Spinal cord (tissue), 10 donors: ENCODE data around the gene FBXL7. TPM values are rescaled to one million over a fixed set of nuclear protein-coding genes. Genes with fewer than 3 reads are reported as not detected.
A peak's percentile ranks its signal among the peaks of the same experiment; 100 is the strongest.

Experiments used
- DNase-seq, 6 donors: peaks; one replicate each; pipeline versions ENCODE4 v3.0.0 to v3.0.0-alpha.2; 2013 to 2015; ENCODE audit warnings: low spot score in 6 of 6, low read depth in 4 of 6
- H3K27ac ChIP-seq: one replicate; pipeline ENCODE4 v1.5.1; 2013; ENCODE audit warnings: low read depth, low read length, control low read depth
- H3K27me3 ChIP-seq: one replicate; pipeline ENCODE4 v1.6.1; 2013; ENCODE audit warnings: low read length; ENCODE audit not compliant: control insufficient read depth, insufficient read depth
- H3K36me3 ChIP-seq: one replicate; pipeline ENCODE4 v1.6.1; 2013; ENCODE audit warnings: low read length; ENCODE audit not compliant: control insufficient read depth, insufficient read depth
- H3K4me1 ChIP-seq: one replicate; pipeline ENCODE4 v1.6.1; 2013; ENCODE audit warnings: low read length; ENCODE audit not compliant: control insufficient read depth, insufficient read depth
- H3K4me3 ChIP-seq: one replicate; pipeline ENCODE4 v1.5.1; 2013; ENCODE audit warnings: low read depth, low read length, control low read depth
- H3K9me3 ChIP-seq: one replicate; pipeline ENCODE4 v1.6.1; 2013; ENCODE audit warnings: low read length; ENCODE audit not compliant: control insufficient read depth, insufficient read depth
- WGBS: methylation state at CpG from one replicate; pipeline ENCODE4 v1.1.5; 2013; ENCODE audit warnings: missing lambda C conversion rate; ENCODE audit not compliant: insufficient coverage; 5-methylcytosine and 5-hydroxymethylcytosine counted together
- polyA plus RNA-seq, 2 donors: library from polyadenylated mRNA; unstranded; fragments of 120-200 nt; gene quantifications; one replicate each; pipeline ENCODE4 v1.2.1, GENCODE V29; 2013; ENCODE audit not compliant: insufficient read length in 2 of 2
- total RNA-seq, 2 donors: library from RNA; depleted of rRNA in 1 of 2; stranded (reverse); fragments of 120-200 nt in 1 of 2; fragments of >200 nt in 1 of 2; gene quantifications; one replicate each; pipeline versions ENCODE4 v1.2.3 to v1.2.4, GENCODE V29; 2013 to 2014
- donor health status: healthy.

The FBXL7 gene
- total and polyA plus RNA-seq, 4 donors: 6.9 to 29.8 (median 24.8) TPM

DNA sequence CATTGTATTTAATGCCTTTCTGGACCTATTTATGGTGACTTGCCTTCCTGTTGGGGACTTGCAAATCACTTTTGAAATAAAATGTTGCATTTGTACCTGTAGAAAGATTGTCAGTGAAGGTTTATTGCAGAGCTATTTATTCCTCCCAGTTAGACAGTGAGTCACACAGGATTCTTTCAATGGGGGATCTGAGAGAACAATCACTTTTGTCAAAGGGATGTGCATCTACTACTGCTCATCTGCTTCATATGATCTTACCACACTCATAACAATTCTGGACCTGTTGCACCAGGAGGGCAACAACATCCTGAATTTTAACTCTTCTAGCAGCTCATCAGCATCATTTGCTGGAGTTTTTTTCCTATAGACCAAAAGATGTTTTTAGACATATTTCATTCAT lies 66.8 kb downstream of the FBXL7 start:
- H3K4me1 ChIP-seq: no peaks in the 10 kb centered on the region
- H3K9me3 ChIP-seq: peaks cover 2% of the 10 kb centered on the region
- no peak overlapping the region for H3K27ac ChIP-seq
- no peaks in the 10 kb centered on the region for H3K36me3 ChIP-seq
- H3K27me3 ChIP-seq: no peaks in the 10 kb centered on the region
- no peak overlapping the region for H3K4me3 ChIP-seq
- DNase-seq: no peak

DNA sequence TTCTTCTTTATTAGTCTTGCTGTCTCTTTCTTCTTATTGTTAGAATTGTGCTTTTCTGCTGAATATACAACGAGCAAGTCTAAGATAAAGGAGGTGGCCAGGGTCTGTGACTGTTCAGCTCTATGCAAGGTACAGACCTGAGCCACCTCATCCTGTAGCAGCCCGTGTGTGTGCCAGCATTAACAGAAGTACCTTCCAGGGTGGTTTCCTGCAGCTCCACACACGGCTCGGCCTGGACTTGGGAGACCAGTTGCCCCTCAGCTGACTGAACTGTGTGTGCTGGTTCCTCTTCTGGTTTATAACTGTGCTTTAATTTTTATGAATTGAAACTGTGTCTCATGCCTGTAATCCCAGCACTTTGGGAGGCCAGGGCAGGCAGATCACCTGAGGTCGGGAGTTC lies 70.5 kb downstream of the FBXL7 start:
- H3K9me3 ChIP-seq: no peaks in the 10 kb centered on the region
- H3K4me3 ChIP-seq: no peak overlapping the region
- no peaks in the 10 kb centered on the region for H3K27me3 ChIP-seq
- DNase-seq: no peak
- WGBS: 88% methylated on average over 4 of the region's 5 CpGs
- no peaks in the 10 kb centered on the region for H3K36me3 ChIP-seq
- no peaks in the 10 kb centered on the region for H3K4me1 ChIP-seq
- H3K27ac ChIP-seq: no peak overlapping the region

DNA sequence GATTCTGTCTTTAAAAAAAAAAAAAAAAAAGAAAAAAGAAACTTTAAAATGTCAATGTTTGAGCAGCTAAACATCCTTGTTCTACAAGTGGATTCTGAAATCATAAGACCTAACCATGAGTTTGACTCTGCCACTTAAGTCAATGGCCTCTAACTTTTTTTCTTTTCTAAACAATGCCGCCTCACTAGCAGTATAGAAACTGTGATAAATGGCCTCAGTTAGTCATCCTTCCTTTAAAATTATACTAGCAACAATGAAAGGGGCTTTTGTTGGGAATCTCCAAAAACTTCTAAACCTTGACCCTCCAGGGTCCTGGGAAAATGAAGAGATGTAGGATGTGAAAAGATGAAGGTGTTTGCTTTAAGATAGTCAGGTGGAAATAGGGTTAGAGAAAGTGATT lies 71.1 kb downstream of the FBXL7 start:
- H3K27ac ChIP-seq: no peak overlapping the region
- no peaks in the 10 kb centered on the region for H3K9me3 ChIP-seq
- no CpG with 5 or more reads among the region's 1 CpG for WGBS

DNA sequence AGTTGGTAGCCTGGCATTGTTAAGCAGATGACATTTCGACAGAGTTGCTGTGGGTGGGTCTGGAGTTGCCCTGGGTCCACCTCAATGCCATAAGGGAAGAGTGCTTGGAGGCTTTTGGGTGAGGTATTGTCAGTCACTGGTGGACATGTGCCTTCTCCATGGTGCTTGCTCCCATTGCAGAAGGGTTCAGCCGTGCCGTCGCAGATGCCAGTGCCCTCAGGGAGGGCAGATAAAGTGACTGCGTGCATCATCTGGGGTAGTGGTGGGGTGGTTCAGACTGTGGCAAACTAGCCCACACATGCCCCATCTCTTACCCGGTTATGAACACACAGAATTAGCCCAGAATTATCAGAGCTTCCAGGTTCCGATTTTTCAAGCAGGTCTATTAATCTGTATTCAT lies 71.6 kb downstream of the FBXL7 start:
- Histone ChIP-seq H3K4me1 (no peaks in the 10 kb centered on the region), H3K27ac (no peak overlapping the region), H3K4me3 (no peak overlapping the region), H3K36me3 (no peaks in the 10 kb centered on the region), H3K9me3 (no peaks in the 10 kb centered on the region), H3K27me3 (no peaks in the 10 kb centered on the region)
- DNase-seq: no peak
- 89% methylated on average over 1 of the region's 7 CpGs for WGBS

More for the DNA sequence above, 71.1 kb downstream of the FBXL7 start:
- Histone ChIP-seq H3K4me3 (no peak overlapping the region), H3K4me1 (no peaks in the 10 kb centered on the region), H3K27me3 (no peaks in the 10 kb centered on the region), H3K36me3 (no peaks in the 10 kb centered on the region)
- DNase-seq: no peak

DNA sequence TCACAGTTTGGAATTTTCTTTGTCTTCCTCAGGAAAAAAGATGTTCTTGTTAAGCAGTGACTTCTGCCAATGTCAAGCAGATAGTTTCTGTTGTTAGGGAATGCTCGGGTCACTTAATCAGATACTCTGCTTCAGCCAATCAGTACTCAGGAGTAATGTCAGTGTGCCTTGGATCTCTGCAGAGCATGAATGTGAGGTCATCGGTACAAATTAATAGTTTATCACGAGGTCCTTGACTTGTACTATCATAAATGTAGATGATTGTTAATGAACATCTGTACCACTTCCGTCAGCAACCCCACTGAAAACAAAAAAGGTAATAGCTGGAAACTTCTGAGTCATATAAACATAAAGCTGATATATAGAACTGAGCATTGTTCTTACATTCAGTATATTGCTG lies 73.6 kb downstream of the FBXL7 start:
- Histone ChIP-seq H3K4me1 (no peaks in the 10 kb centered on the region), H3K27ac (no peak overlapping the region), H3K36me3 (no peaks in the 10 kb centered on the region), H3K27me3 (no peaks in the 10 kb centered on the region), H3K4me3 (no peak overlapping the region), H3K9me3 (no peaks in the 10 kb centered on the region)
- peak in 1 of 6 donors; percentile 30 for DNase-seq
- WGBS: no CpG with 5 or more reads among the region's 4 CpGs

DNA sequence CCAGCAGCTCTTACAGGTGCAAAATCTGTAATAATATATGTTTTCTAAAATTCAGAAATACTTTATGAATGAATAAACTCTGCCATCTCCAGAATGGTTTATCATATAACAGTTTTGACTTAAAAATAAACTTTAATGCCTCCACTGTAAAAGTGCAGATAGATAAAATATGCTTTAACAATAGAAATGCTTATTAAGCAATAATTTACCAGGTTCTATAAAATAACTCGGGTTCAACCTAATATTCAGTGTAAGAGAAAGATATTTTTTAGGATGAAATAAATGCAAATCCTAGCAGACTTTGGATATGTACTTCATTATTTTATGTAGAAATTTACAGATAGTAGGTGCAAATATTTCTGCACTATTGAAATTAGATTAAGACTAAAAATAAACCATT lies 74.1 kb downstream of the FBXL7 start:
- Histone ChIP-seq H3K27me3 (no peaks in the 10 kb centered on the region), H3K4me1 (no peaks in the 10 kb centered on the region), H3K9me3 (no peaks in the 10 kb centered on the region), H3K27ac (no peak overlapping the region), H3K36me3 (no peaks in the 10 kb centered on the region), H3K4me3 (no peak overlapping the region)
- no CpG with 5 or more reads among the region's 1 CpG for WGBS
- DNase-seq: no peak

DNA sequence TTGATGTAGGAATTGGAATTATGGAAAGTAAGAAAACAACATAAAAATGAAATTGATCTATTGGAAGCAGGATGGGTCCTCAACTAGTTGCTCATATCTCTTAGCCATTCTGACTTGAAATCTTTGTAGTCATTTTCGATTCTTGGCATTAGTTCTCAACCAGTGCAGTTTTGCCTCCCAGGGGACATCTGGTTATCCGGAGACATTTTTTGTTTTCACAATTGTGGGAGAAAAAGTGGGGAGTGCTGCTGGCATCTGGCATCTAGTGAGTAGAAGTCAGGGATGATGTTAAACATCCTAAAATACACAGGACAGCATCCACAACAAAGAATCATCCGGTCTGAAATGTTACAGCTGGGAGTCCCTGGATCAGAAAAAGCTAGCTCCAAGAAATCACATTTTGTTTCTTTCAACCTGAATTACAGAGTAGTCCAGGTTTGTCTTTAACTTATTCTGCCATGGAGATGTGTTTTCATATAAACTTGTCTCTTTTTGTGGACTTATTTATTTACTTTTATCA lies 74.9 kb downstream of the FBXL7 start:
- WGBS: 83% methylated on average over 1 of the region's 3 CpGs
- no peak for DNase-seq
- no peak overlapping the region for H3K4me3 ChIP-seq
- no peaks in the 10 kb centered on the region for H3K9me3 ChIP-seq
- H3K27me3 ChIP-seq: no peaks in the 10 kb centered on the region
- H3K4me1 ChIP-seq: no peaks in the 10 kb centered on the region
- no peak overlapping the region for H3K27ac ChIP-seq
- H3K36me3 ChIP-seq: no peaks in the 10 kb centered on the region

DNA sequence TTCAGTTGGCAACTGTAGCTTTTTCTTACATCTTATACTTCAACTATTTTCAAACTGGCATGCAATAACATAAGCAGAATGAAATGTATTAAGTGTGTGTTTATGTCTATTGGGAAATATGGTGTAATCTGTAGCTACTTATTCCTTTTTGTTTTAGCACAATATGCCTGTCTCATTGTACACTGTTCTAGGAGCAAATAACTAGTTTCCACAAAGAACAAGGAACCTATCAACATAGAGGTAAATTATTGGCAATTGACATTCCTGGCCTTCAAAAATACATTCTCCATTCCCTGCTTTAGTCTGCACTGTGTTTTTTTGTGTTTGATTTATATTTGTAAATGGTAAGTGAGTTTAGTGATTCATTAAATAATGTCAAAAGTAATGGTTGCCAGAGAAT lies 75.7 kb downstream of the FBXL7 start:
- Histone ChIP-seq H3K27me3 (no peaks in the 10 kb centered on the region), H3K9me3 (no peaks in the 10 kb centered on the region), H3K27ac (no peak overlapping the region), H3K36me3 (no peaks in the 10 kb centered on the region), H3K4me3 (no peak overlapping the region), H3K4me1 (no peaks in the 10 kb centered on the region)
- no peak for DNase-seq

DNA sequence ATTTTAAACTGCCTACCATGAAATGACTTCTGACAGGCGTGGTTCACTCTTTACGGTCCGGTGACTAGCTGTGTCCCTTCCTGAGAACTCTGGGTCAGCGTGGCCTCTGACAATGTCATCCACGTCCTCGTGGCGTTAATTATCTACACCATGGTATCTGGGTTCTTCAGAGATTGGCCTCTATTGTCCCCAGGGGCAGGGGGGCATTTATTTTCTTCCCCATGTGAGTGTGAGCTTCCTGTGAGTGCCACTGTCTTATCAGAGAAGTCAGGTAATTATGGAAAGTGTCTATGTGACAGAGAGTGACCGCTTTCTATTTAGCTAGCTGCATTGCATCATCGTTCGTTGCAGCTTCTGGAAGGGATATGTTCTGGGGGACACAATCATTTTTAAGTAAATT lies 77.2 kb downstream of the FBXL7 start:
- Histone ChIP-seq H3K4me1 (no peaks in the 10 kb centered on the region), H3K27me3 (no peaks in the 10 kb centered on the region), H3K9me3 (no peaks in the 10 kb centered on the region), H3K4me3 (no peak overlapping the region), H3K27ac (no peak overlapping the region), H3K36me3 (no peaks in the 10 kb centered on the region)
- DNase-seq: no peak
- WGBS: 51% methylated on average over 3 of the region's 10 CpGs

DNA sequence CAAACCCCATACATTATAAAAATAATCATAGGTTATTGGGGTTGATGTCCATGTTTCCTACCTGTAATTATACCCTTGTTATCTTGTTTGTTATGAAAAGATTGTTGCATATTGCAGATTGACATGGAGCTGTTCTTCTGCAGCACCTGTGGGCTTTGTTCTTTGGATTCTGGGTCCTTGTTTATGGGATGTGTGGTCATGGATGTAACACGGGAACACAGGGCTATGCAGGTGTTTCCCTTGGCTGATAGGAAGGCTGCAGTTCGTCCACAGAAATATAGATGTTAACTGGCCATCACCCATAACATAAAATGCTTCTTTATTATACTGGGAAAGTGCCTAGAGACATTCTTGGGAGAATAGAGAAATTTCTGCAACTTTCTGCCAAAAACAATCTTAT lies 77.9 kb downstream of the FBXL7 start:
- Histone ChIP-seq H3K4me3 (no peak overlapping the region), H3K9me3 (no peaks in the 10 kb centered on the region), H3K36me3 (no peaks in the 10 kb centered on the region), H3K4me1 (no peaks in the 10 kb centered on the region), H3K27ac (no peak overlapping the region), H3K27me3 (no peaks in the 10 kb centered on the region)
- WGBS: no CpG with 5 or more reads among the region's 2 CpGs
- no peak for DNase-seq
